Measurements from ENCODE around the gene CCDC152. TPM values are rescaled to one million over a fixed set of nuclear protein-coding genes. Genes with fewer than 3 reads are reported as not detected.

CCDC152 gene
- total RNA-seq, 1 donor from 2014 or later, result not detected

GRCh38 chr5:42819745-42820144 is 63.1 kb downstream of the CCDC152 start:
- no peaks in the 10 kb centered on the region for H3K27me3 ChIP-seq
- H3K36me3 ChIP-seq, result no peaks in the 10 kb centered on the region
- intact Hi-C loops (cut with DNase I), result loop anchor here (10.0 kb wide), 1 partner anchor 65 kb away; no protein-coding TSS in a partner anchor
- H3K4me3 ChIP-seq, result no peak overlapping the region
- H3K4me1 ChIP-seq, result no peaks in the 10 kb centered on the region
- no peak overlapping the region for H3K27ac ChIP-seq
- no peak for TF ChIP-seq CTCF (IDR thresholded peaks at IDR 0.05)
- no peak for DNase-seq (ENCODE audit: low spot score in 2 of 2)
- no peaks in the 10 kb centered on the region for H3K9me3 ChIP-seq

GRCh38 chr5:42822548-42822947 is 65.9 kb downstream of the CCDC152 start:
- no peaks in the 10 kb centered on the region for H3K27me3 ChIP-seq
- intact Hi-C loops (cut with DNase I), result no loop called here
- DNase-seq (ENCODE audit: low spot score in 2 of 2), result no peak
- H3K27ac ChIP-seq, result no peak overlapping the region
- TF ChIP-seq CTCF (IDR thresholded peaks at IDR 0.05), result no peak
- H3K36me3 ChIP-seq, result no peaks in the 10 kb centered on the region
- no peaks in the 10 kb centered on the region for H3K9me3 ChIP-seq
- no peak overlapping the region for H3K4me3 ChIP-seq
- no peaks in the 10 kb centered on the region for H3K4me1 ChIP-seq

- H3K36me3 ChIP-seq, result no peaks in the 10 kb centered on the region
- no peaks in the 10 kb centered on the region for H3K4me1 ChIP-seq
- no peak overlapping the region for H3K4me3 ChIP-seq
- no peaks in the 10 kb centered on the region for H3K9me3 ChIP-seq
- H3K27me3 ChIP-seq, result no peaks in the 10 kb centered on the region
- no peak for DNase-seq (ENCODE audit: low spot score in 2 of 2)
- no peak overlapping the region for H3K27ac ChIP-seq
- TF ChIP-seq CTCF (IDR thresholded peaks at IDR 0.05), result no peak
- intact Hi-C loops (cut with DNase I), result no loop called here
These were observed 67.8 kb downstream of the CCDC152 start for GRCh38 chr5:42824347-42824976.

- intact Hi-C loops (cut with DNase I), result no loop called here
- Histone ChIP-seq H3K27me3 (no peaks in the 10 kb centered on the region), H3K4me3 (no peak overlapping the region), H3K4me1 (no peaks in the 10 kb centered on the region), H3K36me3 (no peaks in the 10 kb centered on the region), H3K27ac (no peak overlapping the region), H3K9me3 (no peaks in the 10 kb centered on the region)
- no peak for DNase-seq (ENCODE audit: low spot score in 2 of 2)
- TF ChIP-seq CTCF (IDR thresholded peaks at IDR 0.05), result no peak
These were observed 69.0 kb downstream of the CCDC152 start for GRCh38 chr5:42825422-42826148.

GRCh38 chr5:42826757-42827515 is 70.3 kb downstream of the CCDC152 start:
- Histone ChIP-seq H3K27ac (no peak overlapping the region), H3K36me3 (no peaks in the 10 kb centered on the region), H3K4me1 (no peaks in the 10 kb centered on the region), H3K4me3 (no peak overlapping the region), H3K27me3 (no peaks in the 10 kb centered on the region), H3K9me3 (no peaks in the 10 kb centered on the region)
- no peak for TF ChIP-seq CTCF (IDR thresholded peaks at IDR 0.05)
- intact Hi-C loops (cut with DNase I), result no loop called here
- no peak for DNase-seq (ENCODE audit: low spot score in 2 of 2)

Data from ascending aorta (tissue), 2 donors.